Spleen (tissue), 11 donors: ENCODE data around the gene MAN2A2. TPM values are rescaled to one million over a fixed set of nuclear protein-coding genes. Genes with fewer than 3 reads are reported as not detected.
A peak's percentile ranks its signal among the peaks of the same experiment; 100 is the strongest.
"Not testable (repeated sequence)": the region's sequence is repeated elsewhere in the genome, so short reads cannot be mapped to it uniquely, and the experiment has no call there.

Experiments
- DNase-seq: peaks from one replicate; pipeline ENCODE4 v3.0.0-alpha.2; 2020
- H3K27ac ChIP-seq, 8 donors: fragments of 200-600 bp; sonication (generic) in 7 of 8; 1 replicate in 4 of 8; 2 replicates in 4 of 8; pipeline versions ENCODE4 v1.5.0 to v1.8.0; 2016 to 2021; ENCODE audit warnings: inconsistent platforms in 4 of 8, mild to moderate bottlenecking in 4 of 8, moderate library complexity in 1 of 8
- H3K27me3 ChIP-seq, 7 donors: fragments of 200-600 bp; sonication (generic) in 6 of 7; replicated peaks in 1 of 7; 1 replicate in 4 of 7; 2 replicates in 3 of 7; pipeline versions ENCODE4 v1.5.0 to v1.8.0; 2016 to 2021; ENCODE audit warnings: inconsistent platforms in 3 of 7, mild to moderate bottlenecking in 1 of 7
- H3K36me3 ChIP-seq, 6 donors: fragments of 200-600 bp; sonication (generic) in 5 of 6; 1 replicate in 4 of 6; 2 replicates in 2 of 6; pipeline versions ENCODE4 v1.5.0 to v1.8.0; 2016 to 2021; ENCODE audit warnings: inconsistent platforms in 2 of 6
- H3K4me1 ChIP-seq, 6 donors: fragments of 200-600 bp; sonication (generic) in 5 of 6; 1 replicate in 3 of 6; 2 replicates in 3 of 6; pipeline versions ENCODE4 v1.5.0 to v1.8.0; 2016 to 2021; ENCODE audit warnings: inconsistent platforms in 3 of 6
- H3K4me3 ChIP-seq, 8 donors: fragments of 200-600 bp; sonication (generic) in 7 of 8; 1 replicate in 4 of 8; 2 replicates in 4 of 8; pipeline versions ENCODE4 v1.5.0 to v1.8.0; 2016 to 2021; ENCODE audit warnings: inconsistent platforms in 4 of 8, mild to moderate bottlenecking in 4 of 8, moderate library complexity in 2 of 8
- H3K9me3 ChIP-seq, 8 donors: fragments of 200-600 bp; sonication (generic) in 7 of 8; 1 replicate in 4 of 8; 2 replicates in 4 of 8; pipeline versions ENCODE4 v1.5.0 to v1.8.0; 2016 to 2021; ENCODE audit warnings: inconsistent platforms in 4 of 8
- POLR2A ChIP-seq, 3 donors: fragments of 450-650 bp; IDR thresholded peaks; one replicate each; pipeline ENCODE4 v1.5.1; 2017; ENCODE audit warnings: antibody characterized with exemption in 3 of 3, mild to moderate bottlenecking in 1 of 3
- POLR2AphosphoS5 ChIP-seq, 3 donors: sonication (generic); formaldehyde crosslinking; IDR thresholded peaks; one replicate each; pipeline ENCODE4 v1.5.1; 2017; ENCODE audit warnings: antibody characterized with exemption in 3 of 3
- WGBS, 5 donors: extraction: QIAGEN DNeasy Blood & Tissue Kit in 3 of 5; methylation state at CpG; one replicate each; pipeline versions ENCODE4 v1.1.5 to v1.1.7; 2013 to 2018; 5-methylcytosine and 5-hydroxymethylcytosine counted together
- intact Hi-C: fragments of 100-400 bp; cut with DNase I; formaldehyde crosslinking; loops from one replicate; pipeline ENCODE4 v1.15.0; 2023; ENCODE audit warnings: low total_unique reads
- polyA plus RNA-seq, 3 donors: library from polyadenylated mRNA; stranded (reverse); fragments of 200-250 nt; gene quantifications; one replicate each; pipeline ENCODE4 v1.2.1, GENCODE V29; 2013
- total RNA-seq, 7 donors: library from RNA; depleted of rRNA in 3 of 7; stranded (reverse); fragments of >200 nt in 3 of 7; fragmentation: NEBNext Ultra II Directional in 4 of 7; extraction: Animal tissue kit (Norgen Biotek cat#: 25700) in 4 of 7; gene quantifications; one replicate each; pipeline versions ENCODE4 v1.1.0 to v1.2.1, GENCODE V29; 2016 to 2021
- TF ChIP-seq, protein P1 (sequence below), 11 experiments: fragments of 200-600 bp in 7 of 11; fragments of 450-650 bp in 4 of 11; sonication (generic) in 4 of 11; IDR thresholded peaks in 8 of 11; conservative IDR thresholded peaks in 3 of 11; 1 replicate in 7 of 11; 2 replicates in 4 of 11; pipeline versions ENCODE4 v1.4.0 to v1.8.0; 2016 to 2021; ENCODE audit warnings: antibody characterized with exemption in 11 of 11, inconsistent platforms in 4 of 11, mild to moderate bottlenecking in 1 of 11
- donor health status: healthy with polysubstance abuse.
- donor health status: DM: no; HTN: no; CAD: no; lungs with moderate emphysema.
- donor health status: DM: no; HTN: no; CAD: no.
- donor health status: Bipolar disorder and iron deficiency.
- donor health status: healthy.
- donor health status: DM: no; HTN: no; CAD: no.
- donor health status: DM: yes; HTN: yes; CAD: no.

The MAN2A2 gene
- total and polyA plus RNA-seq, 10 donors = 13.7 to 167 (median 110) TPM

DNA sequence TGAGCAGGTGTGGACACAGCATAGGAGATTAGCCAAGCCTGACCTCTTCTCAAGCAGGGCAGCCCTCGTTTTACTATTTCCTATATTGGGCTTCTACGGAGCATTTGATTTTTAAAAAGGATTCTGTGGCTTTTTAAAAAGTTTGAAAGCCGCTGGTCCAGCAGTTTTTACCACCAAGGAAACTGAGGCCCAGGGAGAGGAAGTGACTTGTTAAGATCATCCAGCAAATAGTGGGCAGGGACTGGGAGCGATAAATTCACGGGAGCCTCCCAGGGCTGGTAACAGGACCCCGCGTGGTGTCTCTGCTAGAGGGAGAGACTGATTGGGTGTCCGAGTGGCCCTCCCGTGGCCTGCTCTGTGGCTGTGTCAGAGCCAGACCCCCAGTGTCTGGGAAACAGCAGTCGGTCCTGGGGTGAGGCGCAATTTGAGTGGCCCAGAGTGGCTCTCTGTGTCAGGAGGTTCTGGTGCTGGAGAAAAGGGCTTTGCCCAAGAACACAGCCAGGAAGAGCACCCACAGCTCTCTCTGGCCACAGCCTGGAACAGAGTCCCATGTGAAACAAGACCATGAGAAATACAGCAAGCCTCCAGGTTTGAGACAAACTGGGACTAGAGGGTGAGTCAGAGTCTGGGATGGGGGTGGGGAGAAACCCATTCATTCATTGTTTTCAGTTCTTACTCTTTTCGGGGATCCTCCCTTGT is 30.5 kb upstream of the MAN2A2 start:
- WGBS, 5 donors = 24 to 47% (median 32%) methylated on average over 9 to 12 of the region's 12 CpGs
- TF ChIP-seq POLR2A (IDR thresholded peaks at IDR 0.05) = no peak
- TF ChIP-seq, protein P1, sequence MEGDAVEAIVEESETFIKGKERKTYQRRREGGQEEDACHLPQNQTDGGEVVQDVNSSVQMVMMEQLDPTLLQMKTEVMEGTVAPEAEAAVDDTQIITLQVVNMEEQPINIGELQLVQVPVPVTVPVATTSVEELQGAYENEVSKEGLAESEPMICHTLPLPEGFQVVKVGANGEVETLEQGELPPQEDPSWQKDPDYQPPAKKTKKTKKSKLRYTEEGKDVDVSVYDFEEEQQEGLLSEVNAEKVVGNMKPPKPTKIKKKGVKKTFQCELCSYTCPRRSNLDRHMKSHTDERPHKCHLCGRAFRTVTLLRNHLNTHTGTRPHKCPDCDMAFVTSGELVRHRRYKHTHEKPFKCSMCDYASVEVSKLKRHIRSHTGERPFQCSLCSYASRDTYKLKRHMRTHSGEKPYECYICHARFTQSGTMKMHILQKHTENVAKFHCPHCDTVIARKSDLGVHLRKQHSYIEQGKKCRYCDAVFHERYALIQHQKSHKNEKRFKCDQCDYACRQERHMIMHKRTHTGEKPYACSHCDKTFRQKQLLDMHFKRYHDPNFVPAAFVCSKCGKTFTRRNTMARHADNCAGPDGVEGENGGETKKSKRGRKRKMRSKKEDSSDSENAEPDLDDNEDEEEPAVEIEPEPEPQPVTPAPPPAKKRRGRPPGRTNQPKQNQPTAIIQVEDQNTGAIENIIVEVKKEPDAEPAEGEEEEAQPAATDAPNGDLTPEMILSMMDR (IDR thresholded peaks at IDR 0.05 in 8 of 11, conservative IDR thresholded peaks at IDR 0.05 in 3 of 11) = no peak
- TF ChIP-seq POLR2AphosphoS5 (IDR thresholded peaks at IDR 0.05) = no peak
- Histone ChIP-seq H3K27ac (peak overlapping the region; percentile 79 to 98 (median 96)), H3K27me3 (no peaks in the 10 kb centered on the region), H3K4me3 (peak overlapping the region; percentile 45 to 93 (median 70)), H3K9me3 (no peaks in the 10 kb centered on the region), H3K4me1 (peaks cover 26 to 72% (median 60%) of the 10 kb centered on the region in 6 donors), H3K36me3 (peaks cover 0 to 28% (median 22%) of the 10 kb centered on the region in 6 donors)
- DNase-seq = peak; percentile 47
- intact Hi-C loops = no loop called here

DNA sequence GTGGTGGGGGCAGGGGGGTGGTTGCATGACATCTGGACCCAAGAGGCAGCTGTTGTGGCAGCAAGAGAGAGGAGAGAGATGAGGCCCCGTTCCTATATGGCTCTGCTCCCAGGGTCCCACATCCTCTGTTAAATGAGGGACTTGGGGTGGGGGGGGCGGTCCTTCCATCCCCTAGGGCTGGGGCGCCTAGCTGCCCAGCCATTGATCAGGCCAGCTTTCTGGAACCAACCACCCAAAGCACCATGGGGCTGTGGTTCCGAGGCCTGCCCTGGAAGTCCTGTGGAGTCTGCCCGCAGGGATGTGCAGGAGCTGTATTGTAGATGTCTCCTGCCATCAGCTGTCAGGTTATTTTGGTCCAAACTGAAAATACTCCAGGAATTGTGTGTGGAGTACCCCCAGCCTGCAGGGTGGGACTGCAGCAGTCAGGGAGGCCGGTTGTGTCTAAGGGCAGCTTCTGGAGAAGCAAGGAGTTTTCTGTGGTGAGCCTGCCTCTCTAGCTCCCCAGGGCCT is 29.6 kb upstream of the MAN2A2 start:
- TF ChIP-seq, protein P1 (IDR thresholded peaks at IDR 0.05 in 8 of 11, conservative IDR thresholded peaks at IDR 0.05 in 3 of 11) = no peak
- TF ChIP-seq POLR2A (IDR thresholded peaks at IDR 0.05) (no peak), POLR2AphosphoS5 (IDR thresholded peaks at IDR 0.05) (no peak)
- DNase-seq = no peak
- H3K4me1 ChIP-seq = peaks cover 26 to 64% (median 56%) of the 10 kb centered on the region in 6 donors
- H3K27ac ChIP-seq = peak overlapping the region in 7 of 8 donors; percentile 41 to 98 (median 96)
- H3K36me3 ChIP-seq = peaks cover 0 to 37% (median 31%) of the 10 kb centered on the region in 6 donors
- no peaks in the 10 kb centered on the region for H3K9me3 ChIP-seq
- intact Hi-C loops = no loop called here
- no peaks in the 10 kb centered on the region for H3K27me3 ChIP-seq
- 73 to 77% (median 74%) methylated on average over 2 to 6 of the region's 6 CpGs for WGBS, 5 donors
- peak overlapping the region in 6 of 8 donors; percentile 1 to 93 (median 74) for H3K4me3 ChIP-seq

DNA sequence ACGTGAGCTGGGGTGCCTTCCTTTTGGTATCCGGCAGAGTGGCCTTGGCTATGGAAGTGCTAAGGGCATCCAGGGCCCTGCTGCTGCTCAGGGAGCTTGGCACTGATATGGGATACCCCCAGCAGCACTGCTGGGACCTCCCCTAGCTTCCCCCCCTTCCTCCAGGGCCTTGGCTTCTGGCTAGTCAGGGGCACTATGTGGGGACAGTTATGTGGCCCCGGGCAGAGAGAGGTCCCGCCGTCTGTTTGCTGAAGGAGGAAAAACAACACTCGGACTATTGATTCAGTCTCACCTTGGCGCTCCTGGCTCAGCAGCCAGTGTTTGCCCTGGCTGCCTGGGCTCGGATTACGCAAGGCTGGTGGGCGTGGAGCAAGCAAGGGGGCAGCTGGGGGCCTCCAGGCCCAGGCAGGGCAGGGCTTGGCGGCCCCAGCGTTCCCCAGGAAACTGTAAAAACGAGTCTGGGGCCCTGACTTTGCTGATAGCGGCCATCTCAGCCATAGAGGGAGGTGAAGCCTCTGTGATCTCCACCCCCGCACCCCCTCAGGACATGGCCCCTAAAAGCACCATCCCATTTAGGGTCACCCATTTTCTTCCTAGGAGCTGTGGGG is 29.0 kb upstream of the MAN2A2 start:
- intact Hi-C loops = no loop called here
- 39 to 60% (median 46%) methylated on average over 5 to 15 of the region's 15 CpGs for WGBS, 5 donors
- peaks cover 1 to 42% (median 37%) of the 10 kb centered on the region in 6 donors for H3K36me3 ChIP-seq
- no peaks in the 10 kb centered on the region for H3K27me3 ChIP-seq
- H3K4me1 ChIP-seq = peaks cover 26 to 58% (median 51%) of the 10 kb centered on the region in 6 donors
- TF ChIP-seq POLR2A (IDR thresholded peaks at IDR 0.05) (no peak), POLR2AphosphoS5 (IDR thresholded peaks at IDR 0.05) (peak; percentile 20 to 63 (median 53))
- no peaks in the 10 kb centered on the region for H3K9me3 ChIP-seq
- peak overlapping the region in 5 of 8 donors; percentile 1 to 93 (median 74) for H3K4me3 ChIP-seq
- H3K27ac ChIP-seq = peak overlapping the region in 7 of 8 donors; percentile 41 to 98 (median 96)
- peak; percentile 79 for DNase-seq

DNA sequence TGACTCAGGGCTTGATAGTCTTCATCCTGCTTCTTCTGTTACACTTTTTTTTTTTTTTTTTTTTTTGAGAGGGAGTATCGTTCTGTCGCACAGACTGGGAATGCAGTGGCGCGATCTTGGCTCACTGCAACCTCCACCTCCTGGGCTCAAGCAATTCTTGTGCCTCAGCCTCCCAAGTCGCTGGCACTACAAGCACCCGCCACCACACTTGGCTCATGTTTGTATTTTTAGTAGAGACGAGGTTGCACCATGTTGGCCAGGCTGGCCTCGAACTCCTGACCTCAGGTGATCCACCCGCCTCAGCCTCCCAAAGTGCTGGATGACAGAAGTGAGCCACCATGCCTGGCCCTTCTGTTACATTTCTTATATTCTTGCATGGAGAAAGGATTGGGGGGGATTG is 28.1 kb upstream of the MAN2A2 start:
- H3K36me3 ChIP-seq = peaks cover 8 to 51% (median 46%) of the 10 kb centered on the region in 6 donors
- H3K27ac ChIP-seq, DNase-seq, H3K27me3 ChIP-seq, intact Hi-C loops, H3K9me3 ChIP-seq, H3K4me3 ChIP-seq: not testable (repeated sequence)
- 82 to 92% (median 86%) methylated on average over 9 of the region's 9 CpGs for WGBS, 5 donors
- H3K4me1 ChIP-seq = peaks cover 19 to 50% (median 42%) of the 10 kb centered on the region in 6 donors

DNA sequence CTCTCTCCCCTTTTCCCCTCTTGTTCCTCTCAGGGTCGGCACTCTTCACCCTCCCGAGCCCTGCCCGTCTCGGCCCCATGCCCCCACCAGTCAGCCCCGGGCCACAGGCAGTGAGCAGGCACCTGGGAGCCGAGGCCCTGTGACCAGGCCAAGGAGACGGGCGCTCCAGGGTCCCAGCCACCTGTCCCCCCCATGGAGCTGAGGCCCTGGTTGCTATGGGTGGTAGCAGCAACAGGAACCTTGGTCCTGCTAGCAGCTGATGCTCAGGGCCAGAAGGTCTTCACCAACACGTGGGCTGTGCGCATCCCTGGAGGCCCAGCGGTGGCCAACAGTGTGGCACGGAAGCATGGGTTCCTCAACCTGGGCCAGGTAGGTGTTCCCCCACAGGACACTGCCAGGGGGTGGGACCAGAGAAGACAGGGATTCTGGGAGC is 27.5 kb upstream of the MAN2A2 start:
- H3K27me3 ChIP-seq = no peaks in the 10 kb centered on the region
- intact Hi-C loops = no loop called here
- no peak overlapping the region for H3K4me3 ChIP-seq
- WGBS, 5 donors = 85 to 93% (median 88%) methylated on average over 12 of the region's 12 CpGs
- H3K27ac ChIP-seq = no peak overlapping the region
- peaks cover 13 to 44% (median 36%) of the 10 kb centered on the region in 6 donors for H3K4me1 ChIP-seq
- TF ChIP-seq, protein P1 (IDR thresholded peaks at IDR 0.05 in 8 of 11, conservative IDR thresholded peaks at IDR 0.05 in 3 of 11) = no peak
- TF ChIP-seq POLR2A (IDR thresholded peaks at IDR 0.05) = no peak
- peak in 1 of 3 donors; percentile 53 for TF ChIP-seq POLR2AphosphoS5 (IDR thresholded peaks at IDR 0.05)
- DNase-seq = peak; percentile 71
- H3K9me3 ChIP-seq = no peaks in the 10 kb centered on the region
- H3K36me3 ChIP-seq = peaks cover 8 to 57% (median 52%) of the 10 kb centered on the region in 6 donors
